NB4 (cell line): ENCODE measurements around the gene EDEM3.

Source experiments
- DNase-seq: peaks from one replicate; pipeline ENCODE4 v3.0.0; 2010; ENCODE audit warnings: low read depth
- H3K4me3 ChIP-seq: one replicate; pipeline ENCODE4 v1.5.1; 2011; ENCODE audit warnings: mild to moderate bottlenecking, low read depth, low read length, moderate library complexity
- MAX ChIP-seq: IDR thresholded peaks from 2 replicates; pipeline ENCODE4 v1.6.1; 2011; ENCODE audit warnings: low read depth, low read length
- MYC ChIP-seq: IDR thresholded peaks from 2 replicates; pipeline ENCODE4 v1.6.1; 2011; ENCODE audit warnings: low read depth, low read length
- POLR2A ChIP-seq: IDR thresholded peaks from 2 replicates; pipeline ENCODE4 v1.6.1; 2011; ENCODE audit warnings: mild to moderate bottlenecking; ENCODE audit not compliant: insufficient read length; ENCODE audit errors: extremely low read depth
- TF ChIP-seq, protein P1 (sequence below): IDR thresholded peaks from one replicate; pipeline ENCODE4 v1.5.1; 2012; ENCODE audit warnings: low read depth, low read length

Gene EDEM3

DNA sequence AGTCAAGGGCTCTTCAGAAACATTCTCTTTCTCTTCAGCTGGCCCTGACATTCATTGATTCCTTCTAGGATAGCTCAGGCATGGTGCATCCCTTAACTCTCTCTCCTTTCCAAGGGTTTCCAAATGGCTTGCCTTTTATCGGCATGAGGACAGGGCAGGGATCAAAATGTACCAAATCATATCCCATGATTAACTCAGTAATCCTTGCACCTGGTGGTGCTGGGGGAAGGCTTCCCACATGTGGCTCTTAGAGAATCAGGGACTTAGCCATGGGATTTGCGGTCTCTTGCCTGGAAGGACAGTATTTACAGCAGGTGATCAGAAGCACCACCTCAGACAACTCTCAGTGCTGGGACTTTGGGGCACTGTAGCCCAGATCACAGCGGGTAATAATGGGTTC, 46.2 kb upstream of the EDEM3 start:
- H3K4me3 ChIP-seq = no peak overlapping the region
- TF ChIP-seq MYC (no peak), MAX (no peak), POLR2A (no peak)
- TF ChIP-seq, protein P1, sequence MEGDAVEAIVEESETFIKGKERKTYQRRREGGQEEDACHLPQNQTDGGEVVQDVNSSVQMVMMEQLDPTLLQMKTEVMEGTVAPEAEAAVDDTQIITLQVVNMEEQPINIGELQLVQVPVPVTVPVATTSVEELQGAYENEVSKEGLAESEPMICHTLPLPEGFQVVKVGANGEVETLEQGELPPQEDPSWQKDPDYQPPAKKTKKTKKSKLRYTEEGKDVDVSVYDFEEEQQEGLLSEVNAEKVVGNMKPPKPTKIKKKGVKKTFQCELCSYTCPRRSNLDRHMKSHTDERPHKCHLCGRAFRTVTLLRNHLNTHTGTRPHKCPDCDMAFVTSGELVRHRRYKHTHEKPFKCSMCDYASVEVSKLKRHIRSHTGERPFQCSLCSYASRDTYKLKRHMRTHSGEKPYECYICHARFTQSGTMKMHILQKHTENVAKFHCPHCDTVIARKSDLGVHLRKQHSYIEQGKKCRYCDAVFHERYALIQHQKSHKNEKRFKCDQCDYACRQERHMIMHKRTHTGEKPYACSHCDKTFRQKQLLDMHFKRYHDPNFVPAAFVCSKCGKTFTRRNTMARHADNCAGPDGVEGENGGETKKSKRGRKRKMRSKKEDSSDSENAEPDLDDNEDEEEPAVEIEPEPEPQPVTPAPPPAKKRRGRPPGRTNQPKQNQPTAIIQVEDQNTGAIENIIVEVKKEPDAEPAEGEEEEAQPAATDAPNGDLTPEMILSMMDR = no peak
- no peak for DNase-seq

- DNase-seq = no peak
- TF ChIP-seq MAX = no peak
- TF ChIP-seq, protein P1 = no peak
- TF ChIP-seq MYC = no peak
- TF ChIP-seq POLR2A = no peak
- H3K4me3 ChIP-seq = no peak overlapping the region
Observed at GRCh38 chr1:184793967-184794366, 39.3 kb upstream of the EDEM3 start.

DNA sequence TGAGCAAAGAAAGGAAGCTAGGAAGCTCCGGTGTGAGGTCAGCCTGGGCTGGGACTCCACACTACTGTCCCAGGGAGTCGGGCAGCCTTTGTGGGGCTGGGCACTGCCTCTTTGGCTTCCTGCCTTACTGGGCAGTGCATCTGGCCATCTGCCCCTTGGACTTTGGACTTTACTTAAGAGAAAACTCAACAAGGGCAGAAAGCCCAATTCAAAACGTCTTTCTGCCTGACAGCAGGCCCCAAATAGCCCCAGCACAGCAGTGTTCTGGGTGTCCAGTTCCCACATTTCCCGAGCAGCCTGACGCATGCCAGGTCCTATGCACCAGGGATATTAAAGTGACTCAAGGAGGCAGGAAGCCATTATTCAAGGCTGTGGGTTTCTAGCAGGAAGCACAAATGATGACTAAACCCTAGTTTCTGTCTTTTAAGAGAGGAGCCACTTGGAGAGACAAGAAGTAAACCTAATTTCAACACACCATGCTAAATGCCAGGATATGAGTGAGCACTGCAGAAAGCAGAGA, 37.9 kb upstream of the EDEM3 start:
- TF ChIP-seq, protein P1 = no peak
- TF ChIP-seq MYC = peak; percentile 67; the same call in 1 of the 2 replicates
- TF ChIP-seq MAX = peak; percentile 47; the same call in 1 of the 2 replicates
- TF ChIP-seq POLR2A = no peak
- peak; percentile 94 for DNase-seq

GRCh38 chr1:184791550-184791900, 36.9 kb upstream of the EDEM3 start:
- no peak overlapping the region for H3K4me3 ChIP-seq
- DNase-seq = no peak
- TF ChIP-seq POLR2A (no peak), MAX (no peak), MYC (no peak)
- TF ChIP-seq, protein P1 = no peak

More for the DNA sequence above, 37.9 kb upstream of the EDEM3 start:
- no peak overlapping the region for H3K4me3 ChIP-seq

GRCh38 chr1:184790642-184791549, 36.2 kb upstream of the EDEM3 start:
- no peak overlapping the region for H3K4me3 ChIP-seq
- TF ChIP-seq MAX = no peak
- no peak for DNase-seq

DNA sequence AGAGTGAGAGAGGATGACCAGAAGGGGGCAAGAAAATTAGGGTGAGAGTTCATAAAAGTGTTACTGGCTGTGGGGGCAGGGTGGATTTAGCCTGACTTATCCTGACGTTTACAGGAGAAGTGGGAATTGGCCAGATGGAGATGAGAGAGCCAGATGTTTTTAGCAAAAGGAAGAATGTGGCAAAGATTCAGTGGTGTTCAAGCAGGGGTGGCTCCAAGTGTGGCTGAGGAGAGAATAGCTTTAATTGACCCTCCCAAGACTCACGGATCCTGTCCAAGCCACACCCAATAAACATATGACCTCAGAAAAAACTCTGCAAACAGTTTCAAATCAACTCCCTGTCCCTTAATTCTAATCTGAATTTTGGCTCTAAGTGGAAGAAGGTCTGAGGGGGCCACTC, 35.2 kb upstream of the EDEM3 start:
- DNase-seq = no peak
- TF ChIP-seq, protein P1 = no peak
- TF ChIP-seq MYC (no peak), POLR2A (no peak), MAX (no peak)
- H3K4me3 ChIP-seq = no peak overlapping the region
